Kidney epithelial cell (primary cell): ENCODE data around the gene EBLN2. TPM values are rescaled to one million over a fixed set of nuclear protein-coding genes. Genes with fewer than 3 reads are reported as not detected.

Source experiments
- DNase-seq: peaks from one replicate; pipeline ENCODE4 v3.0.0-alpha.2; 2010; ENCODE audit warnings: low read depth
- H3K27me3 ChIP-seq: 2 replicates; pipeline ENCODE4 v1.6.0; 2011; ENCODE audit warnings: low read length; ENCODE audit not compliant: control insufficient read depth, insufficient read depth
- H3K36me3 ChIP-seq: 2 replicates; pipeline ENCODE4 v1.5.1; 2011; ENCODE audit warnings: low read length; ENCODE audit not compliant: control insufficient read depth, insufficient read depth
- H3K4me3 ChIP-seq: 2 replicates; pipeline ENCODE4 v1.5.1; 2011; ENCODE audit warnings: low read depth, mild to moderate bottlenecking, control low read depth, low read length
- CTCF ChIP-seq: IDR thresholded peaks from 2 replicates; pipeline ENCODE4 v1.5.1; 2011; ENCODE audit warnings: mild to moderate bottlenecking, moderate library complexity, low read length, control low read depth, inconsistent platforms; ENCODE audit not compliant: insufficient read depth, poor library complexity, severe bottlenecking
- total RNA-seq: library from RNA; depleted of rRNA; stranded (reverse); fragments of >200 nt; gene quantifications from 2 replicates; pipeline ENCODE4 v1.2.3, GENCODE V29; 2015

Gene EBLN2
- total RNA-seq, 1 donor from 2014 or later = 1.1 TPM

- H3K36me3 ChIP-seq = no peaks in the 10 kb centered on the region
- no peak for TF ChIP-seq CTCF
- no peaks in the 10 kb centered on the region for H3K27me3 ChIP-seq
- no peak overlapping the region for H3K4me3 ChIP-seq
- no peak for DNase-seq
Observed at GRCh38 chr3:73107676-73108187, 46.3 kb downstream of the EBLN2 start.

DNA sequence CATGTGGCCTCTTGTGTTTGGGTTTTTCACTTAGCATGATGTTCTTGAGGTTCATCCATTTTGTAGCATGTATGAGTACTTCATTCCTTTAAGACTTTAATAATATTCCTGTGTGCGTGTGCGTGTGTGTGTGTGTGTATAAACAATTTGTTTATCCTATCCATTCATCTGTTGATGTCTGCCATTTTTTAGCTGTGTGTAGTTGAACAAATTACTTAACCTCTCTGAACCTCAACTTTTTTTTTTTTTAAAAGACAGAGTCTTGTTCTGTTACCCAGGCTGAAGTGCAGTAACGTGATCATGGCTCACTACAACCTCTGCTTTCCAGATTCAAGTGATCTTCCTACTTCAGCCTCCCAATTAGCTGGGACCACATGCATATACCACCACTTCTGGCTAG lies 47.3 kb downstream of the EBLN2 start:
- no peaks in the 10 kb centered on the region for H3K36me3 ChIP-seq
- DNase-seq = no peak
- no peak for TF ChIP-seq CTCF

GRCh38 chr3:73110530-73110929 lies 49.1 kb downstream of the EBLN2 start:
- H3K4me3 ChIP-seq = no peak overlapping the region
- no peak for TF ChIP-seq CTCF
- H3K27me3 ChIP-seq = no peaks in the 10 kb centered on the region
- no peak for DNase-seq
- H3K36me3 ChIP-seq = no peaks in the 10 kb centered on the region

More for the DNA sequence above, 47.3 kb downstream of the EBLN2 start:
- H3K4me3 ChIP-seq = no peak overlapping the region
- H3K27me3 ChIP-seq = no peaks in the 10 kb centered on the region

Other genes with a start within 250 kb of the EBLN2 start
- 17.8 and 18.6 TPM in 2 replicates for gene SHQ1, start 213.2 kb upstream of the EBLN2 start, total RNA-seq
- 7.4 and 9.3 TPM in 2 replicates for gene GXYLT2, start 173.6 kb upstream of the EBLN2 start, total RNA-seq
- 39.4 and 42.5 TPM in 2 replicates for gene PPP4R2, start 64.8 kb upstream of the EBLN2 start, total RNA-seq